HG02981 (cell line): ENCODE measurements around the gene MDGA2.

Experiments used
- ATAC-seq: cut with Tn5 transposase; IDR thresholded peaks from one replicate; pipeline ENCODE4 v1.9.1; 2021; ENCODE audit warnings: mild to moderate bottlenecking, moderate library complexity; ENCODE audit not compliant: unreplicated experiment

Gene MDGA2

GRCh38 chr14:47167402-47167801, 508.0 kb downstream of the MDGA2 start:
- no peak for ATAC-seq

GRCh38 chr14:47155395-47155794, 520.0 kb downstream of the MDGA2 start:
- ATAC-seq: no peak

GRCh38 chr14:47154276-47154797, 521.1 kb downstream of the MDGA2 start:
- no peak for ATAC-seq

DNA sequence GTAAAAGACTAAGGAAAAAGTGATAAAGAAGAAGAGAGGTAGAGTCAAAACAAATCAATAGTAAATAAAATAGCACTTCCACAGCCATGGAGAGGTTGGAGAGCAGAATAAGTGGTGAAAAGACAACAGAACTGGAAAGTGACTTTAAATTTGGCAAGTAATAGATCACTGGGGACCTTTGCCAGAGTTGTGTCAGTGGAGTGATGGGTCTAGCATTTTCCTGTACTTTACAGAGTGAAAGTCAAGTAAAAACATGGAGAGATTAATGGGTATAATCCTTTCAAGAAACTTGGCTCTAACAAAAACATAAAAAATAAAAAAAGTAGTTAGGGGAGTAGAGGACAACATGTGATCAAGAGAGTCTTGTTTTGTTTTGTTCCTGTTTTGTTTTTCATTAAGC, 521.7 kb downstream of the MDGA2 start:
- no peak for ATAC-seq

DNA sequence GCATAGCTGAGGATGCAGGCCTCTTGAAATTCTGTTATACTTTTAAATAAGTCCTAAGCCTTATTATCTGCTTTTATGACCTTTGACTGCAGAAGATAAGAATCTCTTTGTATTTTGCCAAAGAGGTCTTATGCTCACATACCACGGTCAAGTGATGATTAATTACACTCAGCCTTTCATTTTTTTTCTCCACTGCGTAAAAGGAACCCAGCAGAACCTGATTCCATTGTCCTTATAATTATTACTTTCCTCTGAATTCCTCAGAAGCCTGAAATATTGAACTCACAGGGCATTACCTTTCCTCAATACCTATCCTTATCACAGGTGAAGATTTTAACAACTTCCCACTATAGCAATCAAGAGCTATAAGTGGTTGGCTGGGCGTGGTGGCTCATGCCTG, 525.1 kb downstream of the MDGA2 start:
- no peak for ATAC-seq

GRCh38 chr14:47149326-47149725, 526.1 kb downstream of the MDGA2 start:
- ATAC-seq: no peak

GRCh38 chr14:47148686-47149085, 526.7 kb downstream of the MDGA2 start:
- no peak for ATAC-seq

GRCh38 chr14:47120645-47121044, 554.8 kb downstream of the MDGA2 start:
- no peak for ATAC-seq

DNA sequence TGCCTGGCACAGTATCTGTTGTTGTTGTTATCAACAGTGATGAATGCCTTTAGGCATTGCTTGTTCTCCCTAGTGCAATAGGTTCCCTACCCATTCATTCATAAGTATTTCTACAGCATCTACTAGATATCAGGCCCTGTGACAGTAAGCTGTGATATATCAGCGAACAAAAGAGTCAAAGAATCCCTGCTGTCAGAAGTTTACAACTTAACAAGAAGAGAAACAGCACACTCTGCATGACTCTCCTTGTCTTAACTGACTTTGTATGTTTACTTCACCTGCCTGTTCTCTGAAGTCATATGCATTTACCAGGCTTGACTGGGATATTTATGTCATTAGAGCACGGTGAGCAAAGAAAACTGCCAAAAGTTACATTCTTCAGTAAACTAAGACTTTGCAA, 571.6 kb downstream of the MDGA2 start:
- no peak for ATAC-seq

GRCh38 chr14:47102472-47102871, 572.9 kb downstream of the MDGA2 start:
- no peak for ATAC-seq

- no peak for ATAC-seq
Observed at GRCh38 chr14:47085678-47086077, 589.7 kb downstream of the MDGA2 start.

DNA sequence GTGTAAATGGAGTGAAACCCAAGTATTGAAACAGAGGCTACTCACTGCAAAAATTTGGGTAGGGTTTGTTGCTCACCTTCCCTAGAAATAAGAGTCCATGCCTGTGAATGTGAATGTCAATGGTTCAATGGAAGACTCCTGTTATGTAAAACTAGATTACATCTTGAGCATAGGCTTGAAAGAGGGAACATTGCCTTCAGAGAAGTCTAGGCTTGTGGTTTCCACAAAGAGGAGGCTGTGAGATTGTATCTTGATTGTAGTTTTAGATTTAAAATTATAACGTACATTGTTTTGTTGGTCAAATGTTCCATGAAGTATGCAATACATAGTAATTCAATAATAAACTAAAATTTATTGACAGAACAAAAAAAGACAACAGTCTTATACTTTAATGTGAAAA, 610.1 kb downstream of the MDGA2 start:
- ATAC-seq: no peak

- no peak for ATAC-seq
Observed at GRCh38 chr14:47060050-47060449, 615.4 kb downstream of the MDGA2 start.

GRCh38 chr14:47057364-47057763, 618.0 kb downstream of the MDGA2 start:
- ATAC-seq: no peak

- ATAC-seq: no peak
Observed at GRCh38 chr14:47044841-47045240, 630.6 kb downstream of the MDGA2 start.

DNA sequence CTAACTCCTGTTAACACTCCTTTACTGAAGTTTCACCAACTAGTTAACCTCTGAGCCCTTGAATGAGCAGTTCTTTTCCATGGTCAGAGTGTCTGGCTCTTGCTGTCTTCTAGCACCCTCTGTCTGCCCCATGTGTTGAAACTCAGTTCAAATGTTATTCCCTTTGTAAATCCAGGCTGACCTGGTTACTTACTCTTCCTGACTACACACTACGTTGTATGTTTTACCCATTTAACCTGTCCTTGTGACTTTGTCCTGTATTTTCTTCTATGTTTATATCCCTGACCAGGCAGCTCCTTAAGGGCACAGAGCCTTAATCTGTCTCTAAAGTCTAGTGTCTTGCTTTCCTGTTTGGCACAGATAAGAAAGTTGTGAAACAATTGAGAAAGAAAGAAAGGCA, 634.9 kb downstream of the MDGA2 start:
- ATAC-seq: no peak

DNA sequence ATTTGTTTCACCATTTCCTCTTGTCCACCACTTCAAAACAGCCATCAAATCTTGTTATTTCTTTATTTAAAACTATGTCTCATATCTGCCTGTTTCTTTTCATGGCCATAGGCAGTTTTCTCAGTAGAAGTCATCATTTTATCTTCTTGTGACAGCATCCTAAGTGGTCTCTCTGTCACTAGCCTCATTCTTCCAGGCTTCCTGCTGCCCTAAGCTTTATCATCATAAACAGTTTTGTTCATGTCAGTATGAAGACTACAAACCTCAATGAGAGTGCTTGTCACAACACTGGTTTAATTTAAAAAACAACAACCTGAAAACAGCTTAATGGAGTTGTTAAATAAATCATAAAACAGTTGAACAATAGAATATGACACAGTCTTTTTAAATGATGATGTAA, 636.1 kb downstream of the MDGA2 start:
- ATAC-seq: no peak

DNA sequence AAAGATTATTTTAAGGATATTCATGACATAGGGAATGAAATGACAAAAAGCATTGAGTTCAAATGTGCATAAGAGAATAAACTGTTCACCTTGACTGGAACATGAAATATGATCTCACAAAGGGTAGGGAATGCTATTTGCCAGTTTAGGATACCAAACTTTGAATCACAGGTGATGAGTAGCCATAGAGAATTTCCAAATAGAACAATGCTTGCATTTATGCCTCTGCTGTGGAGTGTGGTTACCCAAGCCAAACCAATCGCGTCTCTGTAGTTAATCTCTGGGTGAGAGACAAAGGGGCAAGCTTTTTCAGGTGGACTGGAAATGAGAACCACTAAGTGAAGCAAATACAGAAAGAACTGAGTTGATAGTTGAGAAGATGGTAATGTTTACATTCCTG, 652.7 kb downstream of the MDGA2 start:
- no peak for ATAC-seq

GRCh38 chr14:47020500-47020899, 654.9 kb downstream of the MDGA2 start:
- ATAC-seq: no peak

DNA sequence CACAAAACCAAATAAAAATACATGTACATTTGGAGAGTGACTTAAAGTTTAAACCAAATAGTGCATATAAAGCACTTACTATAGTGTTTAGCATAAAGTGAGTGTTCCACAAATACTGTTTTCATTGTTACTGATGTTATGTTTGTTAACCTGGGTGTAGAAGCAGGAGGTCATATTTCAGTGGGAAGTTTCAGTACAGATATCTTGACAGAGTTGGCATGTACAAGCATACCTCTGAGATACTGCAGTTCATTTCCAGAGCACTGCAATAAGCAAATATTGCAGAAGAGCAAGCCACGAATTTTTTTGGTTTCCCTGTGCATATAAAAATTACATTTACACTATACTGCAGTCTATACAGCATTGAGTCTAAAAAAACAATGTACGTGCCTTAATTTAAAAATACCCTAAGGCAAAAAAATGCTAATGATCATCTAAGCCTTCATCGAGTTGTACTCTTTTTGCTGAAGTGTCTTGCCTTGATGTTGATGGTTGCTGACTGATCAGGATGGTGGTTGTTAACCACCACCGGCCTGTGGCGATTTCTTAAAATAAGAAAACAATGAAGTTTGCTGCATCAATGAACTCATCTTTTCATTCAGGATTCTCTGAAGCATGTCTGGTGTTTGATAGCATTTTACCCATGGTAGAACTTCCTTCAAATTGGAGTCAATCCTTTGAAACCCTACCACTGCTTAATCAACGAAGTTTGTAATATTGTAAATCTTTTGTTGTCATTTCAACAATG, 662.7 kb downstream of the MDGA2 start:
- no peak for ATAC-seq

DNA sequence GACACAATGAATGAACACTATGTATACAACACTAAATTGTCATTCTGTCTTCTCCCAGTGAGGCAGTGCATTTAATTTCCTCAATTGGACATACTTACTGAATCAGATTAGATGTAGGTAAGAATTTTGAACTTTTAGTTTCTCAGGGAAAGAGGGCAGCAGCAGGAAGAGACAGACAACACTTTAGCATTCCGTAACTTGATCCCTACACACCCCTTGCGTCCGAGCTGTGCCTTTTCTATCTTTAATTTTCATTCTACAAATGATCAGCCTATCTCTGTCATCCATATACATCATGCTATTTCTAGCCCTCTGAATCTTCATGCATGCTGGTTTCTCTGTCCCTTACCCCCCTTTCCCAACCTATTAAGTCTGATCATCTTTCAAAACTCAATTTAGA, 665.8 kb downstream of the MDGA2 start:
- ATAC-seq: no peak

GRCh38 chr14:47008732-47009131, 666.7 kb downstream of the MDGA2 start:
- ATAC-seq: no peak

DNA sequence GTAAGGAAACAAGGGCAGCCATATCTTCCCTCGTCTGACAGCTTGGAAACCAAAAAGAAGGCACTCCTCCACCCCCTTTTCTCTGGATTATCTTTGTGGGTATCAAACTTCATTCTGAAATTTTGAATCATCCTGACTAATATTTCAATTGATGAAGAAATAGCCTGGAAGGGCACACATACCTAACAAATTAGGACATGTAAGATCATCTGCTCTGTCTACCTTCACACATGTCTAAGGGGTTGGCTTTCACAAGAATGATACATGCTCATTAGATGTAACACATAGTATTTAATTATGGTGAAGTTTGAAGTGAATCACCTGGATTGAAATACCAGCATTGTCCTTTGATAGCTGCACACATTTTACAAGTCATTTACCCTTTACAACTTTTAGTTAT, 675.7 kb downstream of the MDGA2 start:
- no peak for ATAC-seq
